H1 (cell line): ENCODE data around the gene OPN5. TPM values are rescaled to one million over a fixed set of nuclear protein-coding genes. Genes with fewer than 3 reads are reported as not detected.

Source experiments
- CTCF ChIA-PET: fragments of 300-600 bp; sonication (Branson Sonifier 250); formaldehyde crosslinking; loops from one replicate; lab custom pipeline; 2021; ENCODE audit not compliant: partially characterized antibody; lab: Charles Lee
- POLR2A ChIA-PET: fragments of 300-600 bp; sonication (Branson Sonifier 250); formaldehyde crosslinking; loops from one replicate; lab custom pipeline; 2021; ENCODE audit warnings: inconsistent platforms; ENCODE audit not compliant: partially characterized antibody; lab: Charles Lee
- DNase-seq, 2 experiments: peaks; one replicate each; pipeline versions ENCODE4 v3.0.0 to v3.0.0-alpha.2; 2010 to 2022; ENCODE audit warnings: low spot score in 2 of 2, low read depth in 1 of 2, mixed read lengths in 1 of 2
- FAIRE-seq: peaks from 2 replicates; lab custom pipeline; 2011; peaks lifted over from hg19 to GRCh38; lab: Jason Lieb, UNC
- H2AFZ ChIP-seq: 2 replicates; pipeline ENCODE4 v1.8.1; 2012; ENCODE audit warnings: low read length, inconsistent platforms
- H2AK5ac ChIP-seq: 2 replicates; pipeline ENCODE4 v1.6.1; 2013; ENCODE audit warnings: low read depth, low read length
- H2BK120ac ChIP-seq: replicated peaks from 2 replicates; pipeline ENCODE3; 2013; ENCODE audit warnings: low read depth, low read length, inconsistent platforms
- H2BK12ac ChIP-seq: 2 replicates; pipeline ENCODE4 v1.6.1; 2013; ENCODE audit warnings: low read depth, low read length
- H2BK15ac ChIP-seq: 2 replicates; pipeline ENCODE4 v1.6.1; 2013; ENCODE audit warnings: low read length
- H2BK20ac ChIP-seq: 2 replicates; pipeline ENCODE4 v1.6.1; 2013; ENCODE audit warnings: low read length
- H2BK5ac ChIP-seq: 2 replicates; pipeline ENCODE4 v1.6.1; 2013; ENCODE audit warnings: low read depth, low read length
- H3K14ac ChIP-seq: 2 replicates; pipeline ENCODE4 v1.6.1; 2013; ENCODE audit warnings: inconsistent platforms; ENCODE audit not compliant: insufficient read length
- H3K18ac ChIP-seq: 2 replicates; pipeline ENCODE4 v1.6.1; 2013; ENCODE audit warnings: low read length; ENCODE audit errors: extremely low read depth
- H3K23ac ChIP-seq: 2 replicates; pipeline ENCODE4 v1.6.1; 2013; ENCODE audit warnings: inconsistent platforms; ENCODE audit not compliant: insufficient read length
- H3K23me2 ChIP-seq: 2 replicates; pipeline ENCODE4 v1.6.1; 2013; ENCODE audit warnings: low read depth, low read length
- H3K27ac ChIP-seq: 2 replicates; pipeline ENCODE4 v1.6.1; 2011; ENCODE audit warnings: low read depth, low read length, inconsistent platforms
- H3K27me3 ChIP-seq, 4 experiments: replicated peaks in 1 of 4; 1 replicate in 1 of 4; 2 replicates in 3 of 4; pipeline versions ENCODE4 v1.6.1 to v1.8.1; 2011 to 2013; ENCODE audit warnings: low read length in 3 of 4, mild to moderate bottlenecking in 3 of 4, inconsistent platforms in 2 of 4, mixed read lengths in 2 of 4, moderate library complexity in 1 of 4; ENCODE audit not compliant: control insufficient read depth in 3 of 4, insufficient read depth in 3 of 4; ENCODE audit errors: extremely low read depth in 1 of 4
- H3K36me3 ChIP-seq, 4 experiments: 2 replicates each; pipeline versions ENCODE4 v1.6.1 to v1.8.1; 2011 to 2013; ENCODE audit warnings: mild to moderate bottlenecking in 4 of 4, low read length in 3 of 4, moderate library complexity in 2 of 4, control low read depth in 1 of 4, inconsistent platforms in 1 of 4; ENCODE audit not compliant: insufficient read depth in 4 of 4, control insufficient read depth in 2 of 4
- H3K4ac ChIP-seq: replicated peaks from 2 replicates; pipeline ENCODE3; 2013; ENCODE audit warnings: low read length, low read depth, mixed read lengths, inconsistent platforms; ENCODE audit not compliant: insufficient read length
- H3K4me1 ChIP-seq, 4 experiments: replicated peaks in 1 of 4; 1 replicate in 1 of 4; 2 replicates in 3 of 4; pipeline versions ENCODE4 v1.6.1 to v1.8.1; 2011 to 2013; ENCODE audit warnings: low read length in 3 of 4, inconsistent platforms in 2 of 4, mixed read lengths in 1 of 4; ENCODE audit not compliant: insufficient read depth in 4 of 4, control insufficient read depth in 3 of 4
- H3K4me2 ChIP-seq, 2 experiments: 2 replicates each; pipeline versions ENCODE4 v1.6.1 to v1.8.1; 2011 to 2013; ENCODE audit warnings: low read depth in 2 of 2, low read length in 2 of 2, control low read depth in 1 of 2, inconsistent platforms in 1 of 2, mild to moderate bottlenecking in 1 of 2; ENCODE audit not compliant: insufficient read depth in 1 of 2
- H3K4me3 ChIP-seq, 4 experiments: fragments of 200-600, 300-600 bp in 1 of 4; sonication (generic), shearing (Covaris generic), sonication (Bioruptor Twin) in 1 of 4; 2 replicates each; pipeline versions ENCODE4 v1.5.1 to v1.8.1; 2011 to 2016; ENCODE audit warnings: low read length in 4 of 4, low read depth in 3 of 4, control low read depth in 2 of 4, inconsistent platforms in 2 of 4, mild to moderate bottlenecking in 2 of 4, mixed read lengths in 1 of 4, moderate library complexity in 1 of 4; ENCODE audit not compliant: insufficient read depth in 2 of 4; ENCODE audit errors: extremely low read depth in 1 of 4
- H3K56ac ChIP-seq: replicated peaks from 2 replicates; pipeline ENCODE3; 2013; ENCODE audit warnings: low read depth, mild to moderate bottlenecking, mixed read lengths, low read length, inconsistent platforms; ENCODE audit not compliant: insufficient read length
- H3K79me1 ChIP-seq: 2 replicates; pipeline ENCODE4 v1.6.1; 2013; ENCODE audit warnings: low read depth, low read length, control low read depth
- H3K79me2 ChIP-seq, 2 experiments: 2 replicates each; pipeline versions ENCODE4 v1.6.1 to v1.8.1; 2012 to 2013; ENCODE audit warnings: low read length in 2 of 2, mild to moderate bottlenecking in 2 of 2, inconsistent platforms in 1 of 2; ENCODE audit not compliant: insufficient read depth in 2 of 2, control insufficient read depth in 1 of 2
- H3K9ac ChIP-seq, 4 experiments: replicated peaks in 1 of 4; 1 replicate in 1 of 4; 2 replicates in 3 of 4; pipeline versions ENCODE4 v1.6.1 to v1.8.1; 2011 to 2013; ENCODE audit warnings: low read depth in 3 of 4, low read length in 3 of 4, control low read depth in 2 of 4, mild to moderate bottlenecking in 2 of 4, moderate library complexity in 2 of 4, inconsistent platforms in 1 of 4; ENCODE audit errors: extremely low read depth in 1 of 4
- H3K9me3 ChIP-seq, 2 experiments: 2 replicates each; pipeline versions ENCODE4 v1.6.1 to v1.8.1; 2012 to 2013; ENCODE audit warnings: mild to moderate bottlenecking in 2 of 2, moderate library complexity in 2 of 2, control low read depth in 1 of 2, inconsistent platforms in 1 of 2, low read depth in 1 of 2, low read length in 1 of 2, mixed read lengths in 1 of 2; ENCODE audit not compliant: insufficient read depth in 2 of 2
- H4K20me1 ChIP-seq, 2 experiments: replicated peaks in 1 of 2; 2 replicates each; pipeline versions ENCODE3 to v1.8.1; 2011 to 2013; ENCODE audit warnings: inconsistent platforms in 2 of 2, low read length in 2 of 2, mild to moderate bottlenecking in 1 of 2; ENCODE audit not compliant: insufficient read depth in 2 of 2, control insufficient read depth in 1 of 2
- H4K5ac ChIP-seq: 2 replicates; pipeline ENCODE4 v1.6.1; 2013; ENCODE audit warnings: low read length, low read depth, mixed read lengths, inconsistent platforms; ENCODE audit not compliant: insufficient read length
- H4K8ac ChIP-seq: 2 replicates; pipeline ENCODE4 v1.8.0; 2013; ENCODE audit warnings: mild to moderate bottlenecking, moderate library complexity, low read length, inconsistent platforms; ENCODE audit not compliant: insufficient read depth; ENCODE audit errors: extremely low read depth
- H4K91ac ChIP-seq: replicated peaks from 2 replicates; pipeline ENCODE3; 2013; ENCODE audit warnings: low read length, mixed read lengths, inconsistent platforms; ENCODE audit not compliant: insufficient read length
- ATF2 ChIP-seq: IDR thresholded peaks from 2 replicates; pipeline ENCODE4 v1.6.1; 2012; ENCODE audit warnings: low read length, inconsistent platforms
- BCL11A ChIP-seq, 2 experiments: IDR thresholded peaks; one replicate each; pipeline ENCODE4 v1.6.1; 2011; ENCODE audit warnings: low read depth in 2 of 2, low read length in 2 of 2, mild to moderate bottlenecking in 2 of 2
- EGR1 ChIP-seq: IDR thresholded peaks from 2 replicates; pipeline ENCODE4 v1.6.1; 2011; ENCODE audit warnings: low read depth, low read length, borderline replicate concordance
- FOSL1 ChIP-seq: IDR thresholded peaks from 2 replicates; pipeline ENCODE4 v1.6.1; 2011; ENCODE audit warnings: mild to moderate bottlenecking, low read depth, low read length, moderate library complexity; ENCODE audit not compliant: insufficient read depth
- POLR2AphosphoS5 ChIP-seq: IDR thresholded peaks from 2 replicates; pipeline ENCODE4 v1.6.1; 2011; ENCODE audit warnings: low read depth, low read length
- RAD21 ChIP-seq, 2 experiments: IDR thresholded peaks in 1 of 2; conservative IDR thresholded peaks in 1 of 2; 2 replicates each; pipeline ENCODE4 v1.6.1; 2011; ENCODE audit warnings: low read depth in 2 of 2, low read length in 2 of 2, improper control_type of control experiment in 1 of 2, inconsistent platforms in 1 of 2, mild to moderate bottlenecking in 1 of 2, moderate library complexity in 1 of 2
- RNF2 ChIP-seq: fragments of 200-900, 300-1000 bp; sonication (generic); IDR thresholded peaks from 2 replicates; pipeline ENCODE4 v1.7.1; 2016; ENCODE audit warnings: borderline replicate concordance, low read depth, mild to moderate bottlenecking, antibody characterized with exemption, low read length; ENCODE audit not compliant: poor library complexity, severe bottlenecking; ENCODE audit errors: missing control alignments
- RXRA ChIP-seq: IDR thresholded peaks from 2 replicates; pipeline ENCODE4 v1.6.1; 2011; ENCODE audit warnings: low read depth, mild to moderate bottlenecking, low read length, moderate library complexity; ENCODE audit not compliant: insufficient read depth
- SAP30 ChIP-seq: fragments of 300-600 bp; sonication (generic); IDR thresholded peaks from 2 replicates; pipeline ENCODE4 v1.7.1; 2012; ENCODE audit warnings: low read length, moderate library complexity, mild to moderate bottlenecking, inconsistent platforms; ENCODE audit not compliant: insufficient read depth, insufficient replicate concordance
- SP1 ChIP-seq: IDR thresholded peaks from 2 replicates; pipeline ENCODE4 v1.6.1; 2011; ENCODE audit warnings: low read depth, low read length
- SP2 ChIP-seq: IDR thresholded peaks from 2 replicates; pipeline ENCODE4 v1.6.1; 2012; ENCODE audit warnings: mild to moderate bottlenecking, low read length, inconsistent platforms
- YY1 ChIP-seq: IDR thresholded peaks from 2 replicates; pipeline ENCODE4 v1.6.1; 2011; ENCODE audit warnings: low read depth, mild to moderate bottlenecking, low read length
- WGBS, 2 experiments: shearing (Covaris generic) in 1 of 2; methylation state at CpG; one replicate each; pipeline versions ENCODE4 v1.1.6 to v1.1.7; 2013 to 2015; ENCODE audit warnings: low lambda C conversion rate in 2 of 2, mixed read lengths in 2 of 2, inconsistent platforms in 1 of 2, low coverage in 1 of 2, missing lambda C conversion rate in 1 of 2; ENCODE audit not compliant: insufficient replicate concordance in 2 of 2, insufficient coverage in 1 of 2, insufficient read length in 1 of 2; ENCODE audit errors: extremely low coverage in 1 of 2, missing lambda C conversion rate in 1 of 2; 5-methylcytosine and 5-hydroxymethylcytosine counted together
- polyA plus RNA-seq, 7 experiments: library from polyadenylated mRNA; depleted of rRNA in 3 of 7; stranded (reverse) in 5 of 7; unstranded in 2 of 7; fragments of >200 nt in 5 of 7; fragments of 200-250 nt in 2 of 7; gene quantifications; 1 replicate in 5 of 7; 2 replicates in 1 of 7; 4 replicates in 1 of 7; pipeline versions ENCODE4 v1.2.1 to v1.2.3, GENCODE V29; 2011 to 2013; ENCODE audit warnings: missing spikeins in 2 of 7, mixed read lengths in 2 of 7
- total RNA-seq: library from RNA; stranded (reverse); fragmentation: NEBNext Ultra II Directional; extraction: Animal tissue kit (Norgen Biotek cat#: 25700); gene quantifications from 2 replicates; pipeline ENCODE4 v1.2.1, GENCODE V29; 2021

OPN5 gene
- total and polyA plus RNA-seq, 2 of the 8 experiments (the other 6 are each of a cell fraction or from before 2014, with no cell fraction given): not detected

DNA sequence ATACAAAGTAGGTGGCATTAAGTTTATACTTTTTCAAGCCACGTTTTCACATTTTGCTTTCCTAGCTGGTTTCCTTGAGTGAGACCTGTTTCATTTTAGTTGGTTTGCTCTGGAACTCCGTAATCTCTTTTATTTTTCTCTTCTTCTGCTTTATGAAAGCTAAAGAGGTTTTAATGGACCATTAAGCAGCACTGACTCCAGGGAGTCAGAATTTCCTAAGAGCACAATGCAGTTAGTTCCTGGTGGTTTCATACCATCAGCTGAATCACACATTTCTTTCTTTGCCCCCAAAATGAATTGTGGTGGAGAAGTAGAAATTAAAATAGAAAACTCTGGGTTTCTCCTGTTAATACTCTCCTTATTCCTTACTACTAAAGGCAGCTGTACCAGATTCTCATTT, 3.4 kb downstream of the OPN5 start:
- peaks cover 0 to 7% (median 4%) of the 10 kb centered on the region in 4 experiments; a peak in 4 of 7 replicates for H3K4me1 ChIP-seq
- ChIA-PET CTCF (interaction anchor here (1.3 to 3.9 kb wide), 2 partner anchors 97 to 152 kb away, joined by 3 to 15 read pairs; no protein-coding TSS in a partner anchor), POLR2A (no interaction called here)
- H3K4me2 ChIP-seq: no peak overlapping the region
- no peak overlapping the region for H2BK15ac ChIP-seq
- no peak overlapping the region for H3K14ac ChIP-seq
- peaks cover 4 to 15% (median 12%) of the 10 kb centered on the region in 4 experiments; a peak in 5 of 7 replicates for H3K27me3 ChIP-seq
- no peak overlapping the region for H3K4ac ChIP-seq
- H2BK12ac ChIP-seq: no peak overlapping the region
- WGBS, 2 experiments: 67% methylated on average over 2 of the region's 2 CpGs; no CpG with 5 or more reads in 1 of the 2 experiments
- H2BK20ac ChIP-seq: no peak overlapping the region
- H3K18ac ChIP-seq: no peak overlapping the region
- H4K20me1 ChIP-seq: peaks cover 0 to 2% of the 10 kb centered on the region in 2 experiments
- no peak overlapping the region for H4K5ac ChIP-seq
- FAIRE-seq (no peak), DNase-seq (no peak)
- no peaks in the 10 kb centered on the region for H3K79me1 ChIP-seq
- H3K9me3 ChIP-seq: no peaks in the 10 kb centered on the region
- no peak overlapping the region for H3K23ac ChIP-seq
- no peak overlapping the region for H3K9ac ChIP-seq
- H4K91ac ChIP-seq: no peak overlapping the region
- H4K8ac ChIP-seq: no peak overlapping the region
- no peak overlapping the region for H2BK5ac ChIP-seq
- no peaks in the 10 kb centered on the region for H3K79me2 ChIP-seq
- no peak overlapping the region for H2AFZ ChIP-seq
- H2AK5ac ChIP-seq: no peak overlapping the region
- no peaks in the 10 kb centered on the region for H3K36me3 ChIP-seq
- H3K56ac ChIP-seq: no peak overlapping the region
- no peaks in the 10 kb centered on the region for H3K23me2 ChIP-seq
- H2BK120ac ChIP-seq: no peak overlapping the region
- H3K27ac ChIP-seq: no peak overlapping the region
- no peak overlapping the region for H3K4me3 ChIP-seq
- TF ChIP-seq BCL11A (IDR thresholded peaks at IDR 0.05; ENCODE audit: low read depth in 2 of 2, low read length in 2 of 2) (no peak), YY1 (no peak), ATF2 (no peak), SAP30 (no peak), SP2 (no peak), RAD21 (IDR thresholded peaks at IDR 0.05 in 1 of 2, conservative IDR thresholded peaks at IDR 0.05 in 1 of 2; ENCODE audit: low read depth in 2 of 2, low read length in 2 of 2) (no peak), EGR1 (no peak), SP1 (no peak), FOSL1 (no peak), POLR2AphosphoS5 (no peak), RXRA (no peak), RNF2 (no peak)
